IPS DF 4.7 (cell line): ENCODE data around the gene HSPB2.
"Not testable (repeated sequence)": the region's sequence is repeated elsewhere in the genome, so short reads cannot be mapped to it uniquely, and the experiment has no call there.

Source experiments
- DNase-seq: peaks from one replicate; pipeline ENCODE4 v3.0.0-alpha.2; 2013; ENCODE audit warnings: low spot score; ENCODE audit errors: extremely low read depth

HSPB2 gene

GRCh38 chr11:111913997-111914396 is 1.5 kb downstream of the HSPB2 start:
- DNase-seq = no peak

GRCh38 chr11:111916768-111917167 is 4.2 kb downstream of the HSPB2 start:
- DNase-seq = no peak

GRCh38 chr11:111917312-111917711 is 4.8 kb downstream of the HSPB2 start:
- no peak for DNase-seq

GRCh38 chr11:111917788-111918187 is 5.3 kb downstream of the HSPB2 start:
- no peak for DNase-seq

- peak; percentile 80 for DNase-seq
Observed at GRCh38 chr11:111918390-111919256, 6.1 kb downstream of the HSPB2 start, which contains the start of gene C11orf52. TSS of gene C11orf52 (plus strand) at chr11:111918913. CDS start at chr11:111918973, 60 bp downstream.

- DNase-seq = no peak
Observed at GRCh38 chr11:111920908-111921307, 8.4 kb downstream of the HSPB2 start.

- no peak for DNase-seq
Observed at GRCh38 chr11:111921541-111922230, 9.2 kb downstream of the HSPB2 start.

GRCh38 chr11:111922803-111923202 is 10.3 kb downstream of the HSPB2 start:
- no peak for DNase-seq

GRCh38 chr11:111923351-111923788 is 10.8 kb downstream of the HSPB2 start:
- no peak for DNase-seq

GRCh38 chr11:111923951-111924350 is 11.4 kb downstream of the HSPB2 start:
- DNase-seq = no peak

- no peak for DNase-seq
Observed at GRCh38 chr11:111925953-111926352, 13.4 kb downstream of the HSPB2 start.

GRCh38 chr11:111926505-111927391 is 14.2 kb downstream of the HSPB2 start:
- DNase-seq = peak; percentile 58

GRCh38 chr11:111930472-111930871 is 17.9 kb downstream of the HSPB2 start:
- no peak for DNase-seq

GRCh38 chr11:111932611-111932950 is 20.0 kb downstream of the HSPB2 start:
- no peak for DNase-seq

GRCh38 chr11:111933176-111933575 is 20.6 kb downstream of the HSPB2 start:
- DNase-seq = not testable (repeated sequence)

GRCh38 chr11:111933872-111934271 is 21.3 kb downstream of the HSPB2 start:
- DNase-seq = no peak

- DNase-seq = no peak
Observed at GRCh38 chr11:111934306-111934705, 21.8 kb downstream of the HSPB2 start.

GRCh38 chr11:111935317-111936039 is 22.9 kb downstream of the HSPB2 start:
- no peak for DNase-seq

- DNase-seq = no peak
Observed at GRCh38 chr11:111936040-111936540, 23.6 kb downstream of the HSPB2 start.

GRCh38 chr11:111937461-111937769 is 24.9 kb downstream of the HSPB2 start:
- DNase-seq = no peak

GRCh38 chr11:111937844-111938243 is 25.3 kb downstream of the HSPB2 start:
- no peak for DNase-seq
